HCT116 (cell line): ENCODE data around the gene KLK8. TPM values are rescaled to one million over a fixed set of nuclear protein-coding genes. Genes with fewer than 3 reads are reported as not detected.
A peak's percentile ranks its signal among the peaks of the same experiment; 100 is the strongest.

ENCODE experiments used
- ATAC-seq: fragments of 200-7000 bp; cut with Tn5 transposase; 2 replicates; pipeline ENCODE4 v1.9.1; 2020; ENCODE audit warnings: mild to moderate bottlenecking, moderate library complexity
- BruUV-seq: library from RNA; stranded (reverse); fragments of 400-500 nt; replicated peaks from 2 replicates; lab custom pipeline; 2021; lab: Mats Ljungman, UMichigan
- CTCF ChIA-PET: fragments of 300-600 bp; sonication (Branson Sonifier 250); formaldehyde crosslinking; loops from one replicate; lab custom pipeline; 2021; ENCODE audit warnings: antibody characterized with exemption; lab: Charles Lee
- POLR2A ChIA-PET: fragments of 300-600, 350-600 bp; sonication (Branson Sonifier 250); formaldehyde crosslinking; loops from one replicate; lab custom pipeline; 2021; ENCODE audit warnings: antibody characterized with exemption; lab: Charles Lee
- RAD21 ChIA-PET, 2 experiments: fragments of 300-600 bp; sonication (Branson Sonifier 250); formaldehyde crosslinking; loops; one replicate each; lab custom pipeline; 2023; ENCODE audit warnings: low total read pairs in 2 of 2; ENCODE audit not compliant: uncharacterized antibody in 2 of 2, unreplicated experiment in 2 of 2, low non-redundant PET in 1 of 2; lab: Charles Lee
- DNase-seq: peaks from one replicate; pipeline ENCODE4 v3.0.0-alpha.2; 2010; ENCODE audit warnings: low read depth, low spot score
- H2AFZ ChIP-seq: fragments of 200-600 bp; shearing (Covaris generic), sonication (generic); 2 replicates; pipeline ENCODE4 v1.6.1; 2017; ENCODE audit warnings: low read depth, mixed run types, mixed read lengths, antibody characterized with exemption, low read length; ENCODE audit not compliant: poor library complexity, severe bottlenecking
- H3K27ac ChIP-seq: 2 replicates; pipeline ENCODE4 v1.5.1; 2012; ENCODE audit warnings: low read depth, low read length
- H3K27me3 ChIP-seq: fragments of 200-600 bp; sonication (generic); 2 replicates; pipeline ENCODE4 v1.6.1; 2016; ENCODE audit warnings: mixed run types, low read length, mixed read lengths; ENCODE audit not compliant: insufficient read depth
- H3K36me3 ChIP-seq, 2 experiments: fragments of 200-500 bp in 1 of 2; fragments of 200-600 bp in 1 of 2; sonication (Bioruptor generic) in 1 of 2; sonication (generic) in 1 of 2; 2 replicates each; pipeline versions ENCODE4 v1.5.1 to v1.6.1; 2014 to 2016; ENCODE audit warnings: low read length in 2 of 2, inconsistent platforms in 1 of 2, mixed read lengths in 1 of 2, mixed run types in 1 of 2; ENCODE audit not compliant: insufficient read depth in 2 of 2, control insufficient read depth in 1 of 2
- H3K4me1 ChIP-seq, 2 experiments: fragments of 200-600 bp in 1 of 2; sonication (generic) in 1 of 2; 2 replicates each; pipeline versions ENCODE4 v1.5.1 to v1.6.1; 2012 to 2017; ENCODE audit warnings: low read length in 2 of 2, inconsistent platforms in 1 of 2, mild to moderate bottlenecking in 1 of 2, mixed read lengths in 1 of 2, mixed run types in 1 of 2, moderate library complexity in 1 of 2; ENCODE audit not compliant: insufficient read depth in 2 of 2, control insufficient read depth in 1 of 2
- H3K4me2 ChIP-seq: fragments of 200-600 bp; sonication (generic); 2 replicates; pipeline ENCODE4 v1.6.1; 2017; ENCODE audit warnings: mixed run types, low read length, mixed read lengths
- H3K4me3 ChIP-seq, 2 experiments: fragments of 200-600 bp in 1 of 2; sonication (generic) in 1 of 2; replicated peaks in 1 of 2; 2 replicates each; pipeline ENCODE4 v1.5.1; 2011 to 2016; ENCODE audit warnings: low read length in 2 of 2, control low read depth in 1 of 2, low read depth in 1 of 2, mild to moderate bottlenecking in 1 of 2, mixed read lengths in 1 of 2, mixed run types in 1 of 2
- H3K79me2 ChIP-seq: fragments of 200-600 bp; sonication (generic); 2 replicates; pipeline ENCODE4 v1.6.1; 2017; ENCODE audit warnings: mild to moderate bottlenecking, mixed run types, low read length, moderate library complexity, mixed read lengths; ENCODE audit not compliant: insufficient read depth
- H3K9ac ChIP-seq: fragments of 200-600 bp; sonication (generic); 2 replicates; pipeline ENCODE4 v1.6.1; 2016; ENCODE audit warnings: low read length, mixed read lengths
- H3K9me2 ChIP-seq: fragments of 200-600 bp; sonication (generic), shearing (Covaris generic); 2 replicates; pipeline ENCODE4 v1.6.1; 2017; ENCODE audit warnings: mixed run types, mild to moderate bottlenecking, moderate library complexity; ENCODE audit not compliant: insufficient read depth
- H3K9me3 ChIP-seq, 2 experiments: fragments of 200-500 bp in 1 of 2; fragments of 200-600 bp in 1 of 2; sonication (Bioruptor generic) in 1 of 2; sonication (generic) in 1 of 2; 2 replicates each; pipeline ENCODE4 v1.6.1; 2014 to 2017; ENCODE audit warnings: low read length in 2 of 2, mixed read lengths in 2 of 2, inconsistent platforms in 1 of 2, low read depth in 1 of 2, mild to moderate bottlenecking in 1 of 2, mixed run types in 1 of 2, moderate library complexity in 1 of 2; ENCODE audit not compliant: control insufficient read depth in 1 of 2, insufficient read depth in 1 of 2
- H4K20me1 ChIP-seq: fragments of 200-600 bp; sonication (generic), shearing (Covaris generic); 2 replicates; pipeline ENCODE4 v1.6.1; 2017; ENCODE audit warnings: mixed run types, mild to moderate bottlenecking, moderate library complexity; ENCODE audit not compliant: insufficient read depth
- CEBPB ChIP-seq: IDR thresholded peaks from 2 replicates; pipeline ENCODE4 v1.6.1; 2012; ENCODE audit warnings: low read depth
- RAD21 ChIP-seq: IDR thresholded peaks from 2 replicates; pipeline ENCODE4 v1.6.1; 2012; ENCODE audit warnings: low read depth, mild to moderate bottlenecking
- SIN3A ChIP-seq: IDR thresholded peaks from 2 replicates; pipeline ENCODE4 v1.6.1; 2012; ENCODE audit warnings: low read depth
- SRF ChIP-seq: IDR thresholded peaks from 2 replicates; pipeline ENCODE4 v1.6.1; 2012; ENCODE audit warnings: low read depth
- intact Hi-C: fragments of 100-400 bp; cut with micrococcal nuclease; formaldehyde crosslinking; loops from 2 replicates; pipeline ENCODE4 v1.10.0; 2022
- total RNA-seq: library from RNA; stranded (reverse); gene quantifications from one replicate; pipeline ENCODE4 v1.2.1, GENCODE V29; 2021; ENCODE audit not compliant: unreplicated experiment
- TF ChIP-seq, protein P1 (sequence below): IDR thresholded peaks from 2 replicates; pipeline ENCODE4 v1.6.1; 2011; ENCODE audit warnings: mild to moderate bottlenecking, low read length, moderate library complexity; ENCODE audit not compliant: insufficient replicate concordance; ENCODE audit errors: extremely low read depth

KLK8 gene
- total RNA-seq, 1 experiment from 2014 or later: 92.8 TPM

DNA sequence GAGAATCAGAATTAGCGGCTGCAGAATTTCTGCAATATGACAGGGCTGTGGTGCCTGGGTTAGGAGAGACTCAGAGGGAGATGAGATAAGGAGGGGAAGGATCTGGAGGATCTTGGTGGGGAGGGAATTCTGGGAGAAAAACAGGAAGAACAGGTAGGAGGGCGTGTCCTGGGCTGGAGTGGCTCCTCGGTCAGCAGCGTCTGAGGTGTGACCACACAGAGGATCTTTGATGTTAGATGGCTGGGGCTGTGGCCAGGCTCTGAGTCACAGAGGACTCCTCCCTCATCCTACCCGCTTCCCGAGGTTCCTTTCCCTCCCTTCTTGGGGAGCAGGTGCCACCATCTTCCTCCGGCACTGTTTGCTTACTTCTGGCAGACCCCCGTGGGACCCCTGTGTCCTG, 25.6 kb downstream of the KLK8 start (continued):
- no peak for TF ChIP-seq RAD21

DNA sequence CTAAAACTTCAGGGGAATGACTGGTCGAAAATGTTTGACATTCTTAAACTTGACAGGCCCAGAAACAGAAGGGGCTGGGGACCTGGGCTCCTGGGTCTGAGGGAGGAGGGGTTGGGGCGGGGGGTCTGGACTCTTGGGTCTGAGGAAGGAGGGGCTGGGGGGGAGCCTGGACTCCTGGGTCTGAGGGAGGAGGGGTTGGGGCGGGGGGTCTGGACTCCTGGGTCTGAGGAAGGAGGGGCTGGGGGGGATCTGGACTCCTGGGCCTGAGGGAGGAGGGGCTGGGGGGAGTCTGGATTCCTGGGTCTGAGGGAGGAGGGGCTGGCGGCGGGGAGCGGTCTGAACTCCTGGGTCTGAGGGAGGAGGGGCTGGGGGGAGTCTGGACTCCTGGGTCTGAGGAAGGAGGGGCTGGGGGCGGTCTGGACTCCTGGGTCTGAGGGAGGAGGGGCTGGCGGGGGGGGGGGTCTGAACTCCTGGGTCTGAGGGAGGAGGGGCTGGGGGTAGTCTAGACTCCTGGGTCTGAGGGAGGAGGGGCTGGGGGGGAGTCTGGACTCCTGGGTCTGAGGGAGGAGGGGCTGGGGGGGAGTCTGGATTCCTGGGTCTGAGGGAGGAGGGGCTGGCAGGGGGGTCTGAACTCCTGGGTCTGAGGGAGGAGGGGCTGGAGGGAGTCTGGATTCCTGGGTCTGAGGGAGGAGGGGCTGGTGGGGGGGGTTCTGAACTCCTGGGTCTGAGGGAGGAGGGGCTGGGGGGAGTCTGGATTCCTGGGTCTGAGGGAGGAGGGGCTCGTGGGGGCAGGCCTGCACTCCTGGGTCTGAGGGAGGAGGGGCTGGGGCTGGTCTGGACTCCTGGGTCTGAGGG, 26.5 kb downstream of the KLK8 start:
- ChIA-PET POLR2A (interaction anchor here (1.7 kb wide), 1 partner anchor 26 kb away, joined by 4 read pairs; the partner anchor contains the start of gene KLK8), CTCF (no interaction called here), RAD21 (no interaction called here)
- intact Hi-C loops: no loop called here
- Histone ChIP-seq H4K20me1 (no peaks in the 10 kb centered on the region), H3K4me3 (no peak overlapping the region), H3K4me1 (peaks cover 43 to 90% of the 10 kb centered on the region in 2 experiments), H3K36me3 (no peaks in the 10 kb centered on the region), H2AFZ (no peak overlapping the region), H3K79me2 (no peaks in the 10 kb centered on the region), H3K27ac (no peak overlapping the region; the same call in 1 of the 2 replicates), H3K27me3 (no peaks in the 10 kb centered on the region), H3K9me2 (no peaks in the 10 kb centered on the region), H3K9ac (peak overlapping the region; percentile 19; the same call in 1 of the 2 replicates), H3K4me2 (peak overlapping the region; percentile 63; the same call in 1 of the 2 replicates), H3K9me3 (no peaks in the 10 kb centered on the region)
- ATAC-seq (no peak), DNase-seq (no peak)
- no TSS peak for BruUV-seq
- TF ChIP-seq SRF (no peak), RAD21 (no peak), CEBPB (no peak), SIN3A (no peak)
- TF ChIP-seq, protein P1, sequence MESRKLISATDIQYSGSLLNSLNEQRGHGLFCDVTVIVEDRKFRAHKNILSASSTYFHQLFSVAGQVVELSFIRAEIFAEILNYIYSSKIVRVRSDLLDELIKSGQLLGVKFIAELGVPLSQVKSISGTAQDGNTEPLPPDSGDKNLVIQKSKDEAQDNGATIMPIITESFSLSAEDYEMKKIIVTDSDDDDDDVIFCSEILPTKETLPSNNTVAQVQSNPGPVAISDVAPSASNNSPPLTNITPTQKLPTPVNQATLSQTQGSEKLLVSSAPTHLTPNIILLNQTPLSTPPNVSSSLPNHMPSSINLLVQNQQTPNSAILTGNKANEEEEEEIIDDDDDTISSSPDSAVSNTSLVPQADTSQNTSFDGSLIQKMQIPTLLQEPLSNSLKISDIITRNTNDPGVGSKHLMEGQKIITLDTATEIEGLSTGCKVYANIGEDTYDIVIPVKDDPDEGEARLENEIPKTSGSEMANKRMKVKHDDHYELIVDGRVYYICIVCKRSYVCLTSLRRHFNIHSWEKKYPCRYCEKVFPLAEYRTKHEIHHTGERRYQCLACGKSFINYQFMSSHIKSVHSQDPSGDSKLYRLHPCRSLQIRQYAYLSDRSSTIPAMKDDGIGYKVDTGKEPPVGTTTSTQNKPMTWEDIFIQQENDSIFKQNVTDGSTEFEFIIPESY: no peak
